NCI-H2029 treated with DMSO at 0.1 percent for 48 hours (cell line): ENCODE measurements around the gene PPP1R36.
"Not testable (repeated sequence)": the region's sequence is repeated elsewhere in the genome, so short reads cannot be mapped to it uniquely, and the experiment has no call there.

ENCODE experiments used
- DNase-seq: peaks from one replicate; lab custom pipeline; 2025; lab: John Stamatoyannopoulos, UW

PPP1R36 gene

DNA sequence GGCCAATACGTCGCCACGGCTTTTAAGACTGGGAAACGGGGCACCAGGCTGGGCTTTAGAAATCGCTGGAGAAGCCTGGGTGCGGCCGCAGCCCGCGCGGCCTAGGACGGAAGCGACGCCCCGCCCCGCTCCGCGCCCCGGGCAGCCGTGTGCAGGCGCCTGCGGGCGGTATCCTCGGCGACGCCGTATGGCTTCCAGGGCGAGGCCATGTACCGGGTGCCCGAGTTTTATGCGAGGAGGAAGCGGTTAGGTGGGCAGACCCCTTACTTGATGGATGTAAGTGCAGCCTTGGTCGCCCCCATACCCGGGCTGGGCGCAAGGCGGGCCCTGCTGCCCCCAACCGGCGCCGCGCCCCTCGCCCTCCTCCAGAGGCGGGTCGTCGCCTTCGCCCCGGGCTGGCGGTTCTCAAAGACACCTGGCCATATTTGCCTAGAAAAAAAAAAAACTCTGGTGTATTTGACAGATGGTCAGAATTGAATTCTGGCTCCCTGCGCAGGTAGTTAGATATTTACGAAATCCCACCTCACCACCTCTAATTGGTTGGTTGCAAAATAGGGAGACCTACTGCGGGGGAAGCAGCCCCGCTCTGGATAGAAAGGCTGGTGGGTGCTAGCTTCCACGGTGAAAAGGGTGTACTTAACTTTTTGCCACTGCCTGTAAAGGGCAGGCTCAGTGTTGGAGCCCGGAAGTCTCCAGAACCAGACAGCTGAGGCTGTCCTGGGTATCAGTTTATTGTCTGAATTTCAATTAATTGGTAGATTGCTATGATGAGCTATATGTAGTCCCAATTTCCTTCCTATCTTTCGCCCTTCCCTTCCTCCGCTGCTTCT, at the start of gene PPP1R36:
TSS of gene PPP1R36 (plus strand) at position 171 of the 830 bp plus-strand sequence. CDS start at position 208, 37 bp downstream.
- no peak for DNase-seq

GRCh38 chr14:64500088-64500487, 49.7 kb upstream of the PPP1R36 start:
- DNase-seq: no peak

GRCh38 chr14:64501411-64502171, 48.2 kb upstream of the PPP1R36 start:
- DNase-seq: no peak

DNA sequence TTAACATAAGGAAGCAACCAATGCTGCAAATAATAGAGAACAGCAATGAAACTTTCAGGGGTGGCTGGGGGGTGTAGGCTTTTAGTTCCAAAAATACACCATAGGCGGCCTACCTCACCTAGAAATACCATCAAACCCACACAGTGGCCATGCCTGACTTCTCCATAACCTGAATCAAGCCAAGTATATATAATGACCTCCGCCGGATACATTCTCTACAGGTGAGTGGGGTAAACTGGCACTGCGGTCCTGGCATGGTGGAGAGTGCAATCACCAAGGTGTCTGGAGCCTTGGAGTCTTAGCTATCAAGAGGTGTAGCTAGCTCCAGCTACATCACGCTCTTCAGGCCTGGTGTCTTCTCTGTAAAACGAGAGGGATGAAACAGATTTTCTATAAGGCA, 47.3 kb upstream of the PPP1R36 start:
- DNase-seq: no peak

DNA sequence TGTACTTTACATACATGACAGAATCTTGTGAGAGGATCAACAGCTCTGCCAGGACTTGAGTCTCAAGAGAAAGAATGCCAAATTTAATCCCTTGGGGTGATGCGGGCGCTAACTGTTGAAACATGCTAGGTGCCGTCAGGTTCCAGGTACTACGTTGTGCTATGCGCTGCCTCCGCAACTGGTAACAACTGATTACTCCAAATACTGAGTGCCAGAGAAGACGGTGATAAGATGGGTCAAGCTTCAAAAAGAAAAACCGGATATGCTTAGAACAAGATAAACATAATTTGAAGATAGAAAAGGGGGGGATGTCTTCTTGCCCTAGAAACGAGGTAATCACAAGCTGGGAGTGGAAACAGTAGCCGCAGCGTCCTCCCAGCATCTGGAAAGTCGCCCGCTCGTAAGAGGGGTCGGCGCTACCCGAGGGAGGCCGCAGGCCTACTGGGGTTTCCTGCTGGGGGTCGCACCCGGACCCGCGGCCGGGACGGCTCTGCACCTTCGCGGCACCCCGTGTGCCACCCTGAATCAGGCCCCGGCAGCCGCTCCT, 46.8 kb upstream of the PPP1R36 start:
- peak; percentile 16 for DNase-seq

GRCh38 chr14:64503434-64504309, 46.1 kb upstream of the PPP1R36 start, which contains the start of gene ZBTB25:
ZBTB25 (minus strand) TSS chr14:64503838; CDS start chr14:64490533, 13,305 bp downstream.
- no peak for DNase-seq

GRCh38 chr14:64504310-64504896, 45.4 kb upstream of the PPP1R36 start, which contains the start of gene ZBTB1:
ZBTB1 (plus strand) TSS chr14:64504770; CDS start chr14:64521505, 16,735 bp downstream.
- DNase-seq: peak; percentile 14

GRCh38 chr14:64504897-64505794, 44.6 kb upstream of the PPP1R36 start:
- peak; percentile 20 for DNase-seq

- DNase-seq: no peak
Observed at GRCh38 chr14:64506721-64507120, 43.0 kb upstream of the PPP1R36 start.

DNA sequence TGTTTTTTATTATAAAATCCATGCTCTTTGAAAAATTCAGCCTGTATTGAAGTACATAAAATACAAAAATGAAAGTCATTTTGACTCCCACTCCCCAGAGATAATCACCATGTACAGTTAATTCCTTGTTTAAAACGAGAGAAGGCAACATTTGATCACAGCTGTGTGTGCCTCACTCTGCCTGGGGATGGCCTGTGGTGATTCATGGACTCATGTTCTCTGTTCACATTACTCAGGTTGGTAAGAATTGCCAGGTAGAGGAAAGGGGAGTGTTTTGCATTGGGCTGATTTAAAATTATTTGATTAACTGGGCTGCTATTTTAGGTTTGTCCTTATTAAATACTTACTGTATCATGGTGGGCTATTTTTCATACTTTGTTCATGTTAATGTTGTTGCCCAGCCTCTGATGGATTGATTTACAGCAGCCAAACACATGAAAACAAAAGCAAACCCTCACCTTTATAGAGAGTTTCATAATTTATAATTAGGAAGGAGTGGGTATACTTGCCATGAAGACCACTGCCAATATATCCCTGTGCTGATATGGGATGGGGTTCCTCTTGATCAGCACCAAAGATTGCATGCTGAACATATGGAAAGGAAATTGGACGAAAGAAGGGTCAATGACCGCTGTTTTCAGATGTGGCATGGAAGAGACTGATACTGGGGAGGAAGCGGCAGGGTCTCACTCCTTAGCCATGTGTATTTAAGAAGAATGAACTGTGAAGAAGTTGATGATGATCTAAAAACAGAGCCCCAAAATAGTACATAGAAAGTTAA, 42.2 kb upstream of the PPP1R36 start:
- DNase-seq: no peak

DNA sequence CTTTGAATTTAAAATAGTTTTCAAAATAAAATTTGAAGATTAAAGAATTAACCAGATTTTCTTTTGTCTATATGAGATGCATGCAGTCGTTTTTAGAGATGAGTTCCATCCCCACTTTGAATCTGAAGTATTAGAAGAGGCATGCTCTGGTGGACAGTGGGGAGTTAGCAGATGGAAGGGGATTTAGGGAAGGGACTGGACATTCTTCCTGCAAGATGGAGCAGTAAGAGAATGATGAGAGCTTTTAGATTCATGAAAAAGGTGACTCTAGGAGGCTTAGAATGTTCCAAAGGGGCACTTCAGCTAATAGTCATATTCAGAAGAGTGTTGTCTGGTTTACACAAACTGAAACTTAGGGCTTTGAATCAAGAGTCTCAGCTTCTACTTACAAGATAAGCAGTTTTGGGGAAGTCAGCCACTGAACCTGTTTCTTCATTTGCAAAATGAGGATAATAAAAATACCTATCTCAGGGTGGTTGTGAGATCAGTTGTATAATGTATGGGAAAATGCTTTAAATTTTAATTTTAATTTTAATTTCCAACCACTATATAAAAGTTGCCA, 41.5 kb upstream of the PPP1R36 start:
- DNase-seq: no peak

DNA sequence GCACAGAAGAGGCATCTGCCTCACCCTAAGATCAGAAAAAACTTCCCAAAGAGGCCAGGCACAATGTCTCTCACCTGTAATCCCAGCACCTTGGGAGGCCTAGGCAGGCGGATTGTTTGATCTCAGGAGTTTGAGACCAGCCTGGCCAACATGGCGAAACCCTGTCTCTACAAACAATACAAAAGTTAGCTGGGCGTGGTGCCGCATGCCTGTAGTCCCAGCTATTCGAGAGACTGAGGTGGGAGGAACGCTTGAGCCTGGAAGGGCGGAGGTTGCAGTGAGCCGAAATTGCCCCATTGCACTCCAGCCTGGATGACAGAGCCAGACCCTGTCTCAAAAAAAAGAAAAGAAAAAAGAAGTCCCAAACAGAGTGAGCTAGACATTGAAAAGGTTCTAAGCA, 40.7 kb upstream of the PPP1R36 start:
- DNase-seq: no peak

GRCh38 chr14:64510825-64511671, 38.7 kb upstream of the PPP1R36 start:
- DNase-seq: peak; percentile 3

DNA sequence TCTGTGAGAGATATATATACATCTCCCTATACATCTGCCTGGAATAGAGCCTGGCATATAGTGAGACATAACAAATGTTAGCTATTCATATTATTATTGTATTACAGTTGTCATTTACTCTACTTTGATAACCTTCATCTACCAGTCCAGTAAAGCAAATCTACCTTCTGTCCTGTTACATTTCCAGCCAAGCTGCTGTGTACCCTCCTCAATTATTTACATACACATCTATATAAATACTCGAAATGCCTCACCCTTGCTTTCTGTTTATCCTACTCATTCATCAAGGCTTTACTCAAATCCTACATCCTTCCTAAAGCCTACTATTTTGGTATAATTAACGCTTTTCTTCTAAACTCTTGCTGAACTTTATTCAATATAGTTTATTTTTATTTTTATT, 36.5 kb upstream of the PPP1R36 start:
- no peak for DNase-seq

DNA sequence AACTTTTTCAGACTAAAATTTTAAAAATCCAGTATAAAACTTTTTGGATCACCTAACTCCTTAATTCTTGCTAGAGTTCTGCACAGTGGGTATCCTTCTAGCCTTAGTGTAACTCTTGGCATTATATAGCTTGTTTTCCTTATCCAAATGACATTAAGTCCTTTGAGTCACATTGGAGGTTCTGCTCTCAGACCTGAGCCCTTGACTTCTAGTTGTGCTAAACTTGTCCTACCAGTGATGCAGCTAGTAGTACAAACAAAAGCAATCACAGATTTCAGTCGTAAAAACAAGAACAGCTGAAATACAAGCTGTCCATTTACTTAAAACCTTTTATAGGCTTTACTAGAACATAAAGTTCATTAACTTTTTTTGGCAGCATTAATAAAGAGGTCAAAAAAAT, 34.7 kb upstream of the PPP1R36 start:
- no peak for DNase-seq

DNA sequence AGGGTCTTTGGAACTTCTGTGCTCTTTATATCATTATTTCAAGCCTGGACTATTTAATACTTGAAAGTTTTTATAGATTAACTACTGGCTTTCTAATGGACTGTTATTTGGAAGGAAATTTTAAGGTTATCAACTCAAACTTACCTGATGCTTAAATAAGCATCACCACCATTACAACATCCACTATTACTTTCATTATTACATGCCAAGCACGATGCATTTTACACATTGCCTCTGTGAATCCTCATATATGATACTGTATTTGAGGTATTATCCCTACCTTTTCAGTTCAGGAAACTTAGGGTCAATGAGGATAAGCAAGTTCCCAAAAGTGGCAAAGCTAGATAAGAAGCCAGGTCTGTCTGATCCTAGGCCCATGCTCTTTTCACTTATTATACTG, 32.8 kb upstream of the PPP1R36 start:
- no peak for DNase-seq

DNA sequence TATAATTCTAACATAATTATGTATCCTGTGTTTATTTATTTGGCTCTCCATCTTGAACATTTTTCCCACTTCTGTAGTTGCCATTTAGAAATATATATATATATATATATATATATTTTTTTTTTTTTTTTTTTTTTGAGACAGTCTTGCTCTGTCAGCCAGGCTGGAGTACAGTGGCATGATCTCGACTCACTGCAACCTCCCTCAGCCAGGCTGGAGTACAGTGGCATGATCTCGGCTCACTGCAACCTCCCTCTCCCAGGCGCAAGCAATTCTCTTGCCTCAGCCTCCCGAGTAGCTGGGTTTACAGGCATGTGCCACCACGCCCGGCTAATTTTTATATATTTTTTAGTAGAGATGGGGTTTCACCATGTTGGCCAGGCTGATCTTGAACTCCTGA, 32.1 kb upstream of the PPP1R36 start:
- not testable (repeated sequence) for DNase-seq

DNA sequence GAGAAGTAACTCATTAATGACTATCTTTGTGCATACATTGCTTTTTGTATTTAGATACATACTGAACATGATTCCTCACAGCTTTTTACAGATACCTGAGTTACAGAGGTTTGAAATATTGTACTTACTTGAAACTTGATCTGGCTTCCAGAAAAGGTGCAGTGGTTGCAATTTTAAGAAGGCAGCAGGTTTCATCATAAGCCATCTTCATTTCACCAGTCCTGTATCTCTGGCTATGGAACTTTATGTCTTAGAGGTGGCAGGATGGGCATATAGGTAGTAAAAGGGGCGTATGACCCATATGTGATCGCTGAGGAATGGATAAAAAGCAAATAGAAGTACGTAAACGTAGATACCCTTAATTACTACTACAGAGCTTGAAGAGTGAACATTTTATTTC, 31.5 kb upstream of the PPP1R36 start:
- DNase-seq: no peak
